Testis (tissue), 2 donors: ENCODE data around the gene PPFIA4.

ENCODE experiments used
- CTCF ChIP-seq, 3 experiments: fragments of 450-650 bp in 2 of 3; fragments of 200-600 bp in 1 of 3; sonication (generic) in 1 of 3; IDR thresholded peaks; one replicate each; pipeline ENCODE4 v1.5.1; 2016 to 2019; ENCODE audit warnings: antibody characterized with exemption in 3 of 3, mild to moderate bottlenecking in 2 of 3, moderate library complexity in 1 of 3
- POLR2A ChIP-seq: fragments of 450-650 bp; IDR thresholded peaks from one replicate; pipeline ENCODE4 v1.6.1; 2017; ENCODE audit warnings: antibody characterized with exemption, mild to moderate bottlenecking, moderate library complexity

DNA sequence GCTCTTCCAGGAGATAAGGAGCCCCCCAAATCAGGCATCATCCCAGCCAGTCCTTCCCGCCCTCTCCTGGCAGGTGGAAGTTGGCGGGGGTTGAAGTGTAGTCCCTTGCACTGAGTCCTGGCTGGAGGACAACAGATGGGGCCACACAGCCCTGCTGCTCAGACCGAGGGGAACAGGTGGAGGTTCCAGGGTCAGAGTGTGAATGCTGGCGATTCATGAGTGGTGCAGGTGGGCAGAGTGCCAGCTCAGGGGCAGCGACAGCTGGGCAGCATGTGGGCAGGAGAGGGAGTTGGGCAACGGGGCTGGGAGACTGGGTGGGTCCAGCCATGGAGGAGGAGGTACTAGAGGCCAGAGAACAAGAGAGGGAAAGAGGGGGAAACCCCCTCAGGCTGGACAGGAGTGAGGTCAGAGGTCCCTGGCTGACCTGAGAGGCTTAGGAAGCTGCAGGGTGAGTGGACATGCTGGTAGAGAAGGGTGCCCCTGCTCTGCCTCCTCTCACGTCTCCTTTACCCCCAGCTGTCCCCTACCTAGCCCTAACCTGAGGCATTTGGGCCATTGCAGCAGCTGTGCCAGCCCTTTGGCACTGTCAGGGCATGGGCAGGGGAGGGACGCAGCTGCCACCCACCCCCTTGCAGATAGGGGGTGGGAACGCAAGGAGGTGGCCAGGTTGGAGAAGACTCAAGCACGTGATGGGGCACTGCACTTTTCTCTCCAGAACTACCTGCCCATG lies 90.0 kb downstream of the PPFIA4 start:
- TF ChIP-seq CTCF (IDR thresholded peaks at IDR 0.05) (no peak), POLR2A (no peak)
